Transverse colon (tissue), 4 donors: ENCODE measurements around the gene C1orf21.

Source experiments
- CTCF ChIP-seq, 5 experiments: fragments of 200-600 bp in 3 of 5; fragments of 450-650 bp in 2 of 5; sonication (generic) in 3 of 5; IDR thresholded peaks; 1 replicate in 2 of 5; 2 replicates in 3 of 5; pipeline ENCODE4 v1.5.1; 2016 to 2017; ENCODE audit warnings: antibody characterized with exemption in 5 of 5, inconsistent platforms in 3 of 5, mild to moderate bottlenecking in 2 of 5, moderate library complexity in 1 of 5
- EP300 ChIP-seq: sonication (generic); formaldehyde crosslinking; IDR thresholded peaks from one replicate; pipeline ENCODE4 v1.6.1; 2017; ENCODE audit warnings: antibody characterized with exemption, low read depth
- POLR2A ChIP-seq: fragments of 450-650 bp; IDR thresholded peaks from one replicate; pipeline ENCODE4 v1.6.1; 2016; ENCODE audit warnings: antibody characterized with exemption, mild to moderate bottlenecking, moderate library complexity
- POLR2AphosphoS5 ChIP-seq, 3 donors: sonication (generic); formaldehyde crosslinking; IDR thresholded peaks; one replicate each; pipeline ENCODE4 v1.6.1; 2016; ENCODE audit warnings: antibody characterized with exemption in 3 of 3

GRCh38 chr1:184514447-184514846 is 127.6 kb downstream of the C1orf21 start:
- TF ChIP-seq CTCF (IDR thresholded peaks at IDR 0.05) (no peak), POLR2A (no peak), EP300 (no peak), POLR2AphosphoS5 (IDR thresholded peaks at IDR 0.05) (no peak)
